ENCODE data around the gene SBF2. TPM values are rescaled to one million over a fixed set of nuclear protein-coding genes. Genes with fewer than 3 reads are reported as not detected.
"Not testable (repeated sequence)": the region's sequence is repeated elsewhere in the genome, so short reads cannot be mapped to it uniquely, and the experiment has no call there.

The SBF2 gene
- polyA plus RNA-seq, 1 experiment = 44.4 TPM

GRCh38 chr11:10041748-10042446, 252.1 kb downstream of the SBF2 start:
- CTCF ChIA-PET = no interaction called here
- no peak for TF ChIP-seq CTCF (IDR thresholded peaks at IDR 0.05; ENCODE audit: low read depth, low read length)
- no peak for DNase-seq (ENCODE audit: low read depth, low spot score)
- H3K9me3 ChIP-seq (ENCODE audit: control insufficient read depth, insufficient read depth, low read length) = peaks cover 9% of the 10 kb centered on the region
- H3K27ac ChIP-seq (ENCODE audit: low read depth, low read length) = no peak overlapping the region
- H3K27me3 ChIP-seq (ENCODE audit: control insufficient read depth, insufficient read depth, low read length) = no peaks in the 10 kb centered on the region
- POLR2A ChIA-PET = no interaction called here
- no peak overlapping the region for H3K4me3 ChIP-seq (ENCODE audit: low read depth, low read length)

GRCh38 chr11:10041332-10041731, 252.7 kb downstream of the SBF2 start:
- CTCF ChIA-PET = no interaction called here
- DNase-seq (ENCODE audit: low read depth, low spot score) = no peak
- Histone ChIP-seq H3K4me3 (ENCODE audit: low read depth, low read length) (no peak overlapping the region), H3K9me3 (ENCODE audit: control insufficient read depth, insufficient read depth, low read length) (peaks cover 9% of the 10 kb centered on the region), H3K27ac (ENCODE audit: low read depth, low read length) (no peak overlapping the region), H3K27me3 (ENCODE audit: control insufficient read depth, insufficient read depth, low read length) (no peaks in the 10 kb centered on the region)
- POLR2A ChIA-PET = no interaction called here
- no peak for TF ChIP-seq CTCF (IDR thresholded peaks at IDR 0.05; ENCODE audit: low read depth, low read length)

- Histone ChIP-seq H3K27me3 (ENCODE audit: control insufficient read depth, insufficient read depth, low read length) (no peaks in the 10 kb centered on the region), H3K9me3 (ENCODE audit: control insufficient read depth, insufficient read depth, low read length) (no peaks in the 10 kb centered on the region), H3K4me3 (ENCODE audit: low read depth, low read length) (no peak overlapping the region), H3K27ac (ENCODE audit: low read depth, low read length) (no peak overlapping the region)
- CTCF ChIA-PET = interaction anchor here (1.1 to 1.6 kb wide), 2 partner anchors 10 to 66 kb away, joined by 3 to 5 read pairs; no protein-coding TSS in a partner anchor
- no peak for TF ChIP-seq CTCF (IDR thresholded peaks at IDR 0.05; ENCODE audit: low read depth, low read length)
- DNase-seq (ENCODE audit: low read depth, low spot score) = no peak
- POLR2A ChIA-PET = interaction anchor here (0.7 kb wide), 1 partner anchor 1527 kb away, joined by 3 read pairs; no protein-coding TSS in a partner anchor
These were observed 255.3 kb downstream of the SBF2 start for GRCh38 chr11:10038521-10039302.

GRCh38 chr11:10035932-10036331, 258.1 kb downstream of the SBF2 start:
- H3K9me3 ChIP-seq (ENCODE audit: control insufficient read depth, insufficient read depth, low read length); H3K27ac ChIP-seq (ENCODE audit: low read depth, low read length); DNase-seq (ENCODE audit: low read depth, low spot score); CTCF ChIA-PET; H3K4me3 ChIP-seq (ENCODE audit: low read depth, low read length); H3K27me3 ChIP-seq (ENCODE audit: control insufficient read depth, insufficient read depth, low read length); POLR2A ChIA-PET: not testable (repeated sequence)

- H3K27me3 ChIP-seq (ENCODE audit: control insufficient read depth, insufficient read depth, low read length) = no peaks in the 10 kb centered on the region
- TF ChIP-seq CTCF (IDR thresholded peaks at IDR 0.05; ENCODE audit: low read depth, low read length) = no peak
- H3K9me3 ChIP-seq (ENCODE audit: control insufficient read depth, insufficient read depth, low read length) = no peaks in the 10 kb centered on the region
- H3K27ac ChIP-seq (ENCODE audit: low read depth, low read length) = no peak overlapping the region
- DNase-seq (ENCODE audit: low read depth, low spot score) = no peak
- ChIA-PET CTCF (interaction anchor here (0.9 kb wide), 1 partner anchor 272 kb away, joined by 3 read pairs; the partner anchor contains the start of gene ADM), POLR2A (interaction anchor here (0.6 kb wide), 2 partner anchors 11 to 272 kb away, joined by 3 to 4 read pairs; partner anchors contain the start of gene ADM)
- H3K4me3 ChIP-seq (ENCODE audit: low read depth, low read length) = no peak overlapping the region
These were observed 261.1 kb downstream of the SBF2 start for GRCh38 chr11:10032935-10033334.

Measured in AG04450 (cell line).